ENCODE measurements around the gene NDUFA11.
A peak's percentile ranks its signal among the peaks of the same experiment; 100 is the strongest.
"Not testable (repeated sequence)": the region's sequence is repeated elsewhere in the genome, so short reads cannot be mapped to it uniquely, and the experiment has no call there.

NDUFA11 gene

DNA sequence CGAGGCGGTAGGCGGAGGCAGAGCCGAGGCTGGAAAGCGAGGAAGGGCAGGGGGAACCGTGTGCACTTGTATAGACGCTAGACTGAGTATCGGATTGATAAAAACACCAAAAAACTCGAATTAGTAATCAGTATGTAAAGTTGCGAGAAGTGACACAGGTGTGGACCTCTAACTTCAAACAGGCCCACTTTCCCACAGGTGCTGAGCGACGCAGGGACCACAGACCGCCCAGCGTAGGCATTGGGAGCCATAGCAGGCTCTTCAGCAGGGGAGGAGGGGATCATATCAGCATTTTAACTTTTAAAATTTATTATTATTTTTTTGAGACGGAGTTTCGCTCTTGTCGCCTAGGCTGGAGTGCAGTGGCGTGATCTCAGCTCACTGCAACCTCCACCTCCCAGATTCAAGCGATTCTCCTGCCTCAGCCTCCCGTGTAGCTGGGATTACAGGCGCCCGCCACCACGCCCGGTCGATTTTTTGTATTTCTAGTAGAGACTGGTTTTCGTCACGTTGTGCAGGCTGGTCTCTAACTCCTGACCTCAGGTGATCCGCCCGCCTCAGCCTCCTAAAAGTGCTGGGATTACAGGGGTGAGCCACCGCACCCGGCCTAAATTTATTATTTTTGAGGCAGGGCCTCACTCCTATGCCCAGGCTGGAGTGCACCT lies 1.7 kb upstream of the NDUFA11 start:
- no peak for DNase-seq

DNA sequence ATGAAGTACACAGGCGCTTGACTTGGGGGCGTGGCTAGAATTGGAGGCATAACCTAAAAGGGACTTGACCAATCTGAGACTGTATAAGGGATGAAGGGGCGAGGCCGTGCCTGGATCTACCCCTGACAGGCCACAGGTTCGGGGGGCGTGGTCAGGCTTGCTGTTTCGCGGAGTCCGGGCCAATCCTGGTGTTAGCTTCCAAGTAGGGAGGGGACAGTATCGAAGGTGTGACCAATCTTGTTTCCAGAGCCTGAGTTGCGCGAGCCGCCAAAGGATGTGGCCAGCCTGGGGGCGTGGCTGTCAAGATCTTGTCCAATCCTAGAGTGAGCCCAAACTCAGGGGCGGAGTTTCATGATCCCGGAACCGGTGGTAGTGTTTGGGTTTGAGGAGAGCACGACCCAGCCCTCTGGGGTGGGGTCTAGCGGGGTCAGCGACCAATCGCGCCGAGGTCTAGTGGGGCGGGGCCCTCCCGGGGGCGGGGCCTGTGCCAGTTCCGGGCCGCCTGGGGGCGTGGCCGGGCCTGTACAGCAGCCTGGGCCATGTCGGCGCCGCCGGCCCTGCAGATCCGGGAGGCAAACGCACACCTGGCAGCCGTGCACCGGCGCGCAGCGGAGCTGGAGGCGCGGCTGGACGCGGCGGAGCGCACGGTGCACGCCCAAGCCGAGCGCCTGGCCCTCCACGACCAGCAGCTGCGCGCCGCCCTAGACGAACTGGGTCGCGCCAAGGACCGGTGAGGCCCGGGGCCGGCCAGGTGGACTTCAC lies 943 bp upstream of the NDUFA11 start, which contains the start of gene VMAC:
Gene VMAC, plus strand, starts transcription at position 521 of the 762 bp plus-strand sequence. Its CDS starts 19 bp downstream, at position 540.
- peak; percentile 100 for DNase-seq

DNA sequence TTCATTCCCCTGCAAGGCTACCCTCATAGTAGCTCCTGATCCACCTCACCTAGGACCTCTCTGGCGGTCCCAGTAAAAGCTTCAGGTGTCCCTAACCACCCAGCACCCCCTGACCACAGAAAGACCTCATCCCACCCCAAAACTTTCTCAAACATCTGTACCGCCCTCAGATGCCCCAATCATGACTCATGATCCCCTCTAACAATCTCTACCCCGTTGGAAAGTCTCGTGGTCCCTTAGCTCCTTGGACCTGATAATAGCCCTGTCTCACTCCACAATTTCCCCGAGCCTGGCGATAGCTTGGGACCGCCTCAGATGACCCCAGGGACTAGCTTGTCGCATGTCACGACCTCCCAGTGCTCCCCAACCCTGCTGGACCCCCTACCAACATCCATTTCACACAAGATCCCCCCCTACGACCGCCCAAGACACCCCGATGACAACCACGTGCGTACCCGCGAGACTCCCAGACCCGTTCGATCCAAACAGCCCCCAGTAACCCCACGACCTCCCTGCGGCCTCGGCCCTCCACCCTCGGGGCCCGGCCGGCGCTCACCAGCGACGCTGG lies 450 bp downstream of the NDUFA11 start:
- no peak for DNase-seq

DNA sequence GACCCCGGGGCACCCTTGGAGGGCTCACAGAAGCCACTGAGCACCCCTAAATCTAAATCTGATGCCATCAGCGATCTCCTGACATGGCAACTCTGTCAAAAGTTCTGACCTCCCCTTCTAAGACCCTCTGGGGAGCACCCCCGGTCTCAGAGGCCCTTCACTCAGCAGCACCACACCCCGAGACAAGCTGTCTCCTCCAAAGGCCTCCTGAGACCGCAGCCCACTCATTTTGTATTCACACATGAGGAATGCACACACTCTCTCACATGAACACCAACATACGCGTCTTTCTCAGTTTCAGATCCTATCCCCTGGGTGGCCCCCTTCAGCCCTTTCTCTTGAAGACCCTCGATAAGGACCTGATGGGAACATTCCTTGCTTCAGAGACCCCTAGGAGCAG lies 2.6 kb downstream of the NDUFA11 start:
- no peak for DNase-seq

DNA sequence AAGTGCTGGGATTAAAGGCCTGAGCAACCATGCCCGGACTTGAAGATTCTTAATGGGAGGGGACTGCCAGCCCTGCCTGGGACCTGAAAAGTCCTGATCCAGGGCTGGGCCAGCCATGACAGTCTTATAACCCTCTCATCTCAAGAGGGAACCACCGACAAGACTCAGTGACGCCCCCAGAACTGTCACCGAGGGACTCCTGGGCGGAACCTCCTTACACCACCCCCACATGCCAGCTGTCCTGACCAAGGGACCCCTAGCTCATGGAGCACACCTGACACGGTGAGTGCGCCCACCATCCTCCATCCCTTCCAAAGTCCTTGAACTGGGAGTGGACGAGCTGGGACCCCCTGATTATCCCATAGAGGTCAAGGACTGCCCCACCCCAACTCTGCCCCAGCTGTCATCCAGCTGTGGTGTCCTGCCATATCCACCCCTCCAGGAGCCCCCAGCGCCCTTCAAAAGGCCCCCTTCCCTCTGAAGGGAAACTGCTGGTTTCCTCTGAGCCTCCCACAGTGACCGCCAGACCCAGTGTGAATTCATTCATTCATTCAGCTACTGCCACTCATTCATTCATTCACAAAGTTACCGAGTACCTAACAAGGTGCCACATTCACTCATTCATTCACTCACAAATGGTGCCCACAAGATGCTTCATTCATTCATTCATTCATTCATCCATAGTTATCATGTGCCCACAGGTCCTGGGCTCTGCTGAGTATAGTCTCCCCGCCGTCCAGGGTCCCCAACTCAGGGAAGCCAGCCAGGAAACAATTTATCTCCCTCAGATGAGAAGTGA lies 3.7 kb downstream of the NDUFA11 start:
- no peak for DNase-seq

DNA sequence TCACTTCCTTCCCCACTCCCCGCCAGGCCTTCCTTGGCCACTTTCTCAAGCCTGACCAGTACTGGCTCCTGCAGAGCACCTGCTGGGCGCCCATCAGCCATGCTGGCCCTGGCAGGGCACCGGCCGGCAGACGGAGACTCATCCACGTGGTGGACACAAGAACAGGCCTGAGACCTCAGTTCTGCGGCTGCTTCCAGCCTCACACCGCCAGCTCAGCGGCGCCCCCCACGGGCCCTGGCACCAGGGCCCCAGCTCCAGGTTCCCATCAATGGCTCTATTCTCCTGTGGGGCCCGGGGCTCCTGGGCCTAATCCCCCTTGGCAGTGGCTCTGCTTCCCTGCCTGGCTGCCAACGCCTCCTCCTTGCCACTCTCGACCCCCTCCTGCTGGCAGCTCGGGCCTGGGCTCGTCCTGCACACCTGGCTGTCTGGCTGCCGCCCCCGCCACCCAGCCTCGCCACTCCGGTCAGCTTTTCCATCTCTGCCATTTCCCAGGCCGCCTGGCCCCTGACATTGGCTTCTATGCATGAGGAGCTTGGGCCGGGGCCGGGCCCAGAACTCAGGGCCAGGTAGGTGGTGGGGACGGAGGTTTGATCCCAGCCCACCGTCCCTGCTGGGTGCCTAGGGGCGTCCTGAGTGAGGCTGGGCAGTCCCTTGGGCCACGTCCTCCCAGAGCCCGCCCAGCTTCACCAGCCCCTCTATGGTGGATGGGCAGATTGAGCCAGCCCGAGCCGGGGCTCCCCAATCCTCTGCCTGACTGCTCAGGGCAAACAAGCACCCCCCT lies 6.2 kb downstream of the NDUFA11 start:
- DNase-seq = no peak

DNA sequence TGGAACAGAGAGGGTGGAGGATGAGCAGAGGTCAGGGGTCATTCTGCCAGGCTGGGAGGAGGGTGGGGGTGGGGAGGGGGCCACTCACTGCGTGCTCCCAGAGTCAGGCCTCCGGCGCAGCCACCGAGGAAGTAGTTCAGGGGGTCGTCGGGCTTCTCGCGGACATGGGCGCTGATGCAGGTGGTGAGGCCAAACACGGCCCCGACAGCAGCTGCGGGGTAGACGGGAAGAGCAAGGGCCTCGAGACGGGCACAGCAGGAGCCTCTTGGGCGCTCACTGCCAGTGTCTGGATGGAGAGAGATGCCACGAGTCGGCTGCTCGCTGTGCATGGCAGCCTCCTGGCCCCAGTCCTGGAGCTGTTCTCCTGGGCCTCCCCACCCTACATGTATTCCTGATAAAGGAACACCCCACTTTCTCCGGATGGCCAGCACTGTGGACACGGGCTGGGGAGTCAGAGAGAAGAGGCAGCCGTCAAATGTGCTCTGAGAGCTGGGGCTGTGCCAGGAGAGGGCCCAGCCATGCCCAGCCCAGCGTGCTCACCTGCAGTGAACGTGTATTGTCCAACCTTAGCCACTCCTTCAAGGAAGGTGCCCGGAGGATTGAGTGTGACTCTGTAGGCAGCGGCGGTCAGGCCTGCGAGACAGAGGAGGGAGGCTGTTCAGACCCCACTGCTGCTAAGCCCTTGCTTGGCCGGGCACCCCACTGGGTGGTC lies 7.1 kb downstream of the NDUFA11 start:
- no peak for DNase-seq

DNA sequence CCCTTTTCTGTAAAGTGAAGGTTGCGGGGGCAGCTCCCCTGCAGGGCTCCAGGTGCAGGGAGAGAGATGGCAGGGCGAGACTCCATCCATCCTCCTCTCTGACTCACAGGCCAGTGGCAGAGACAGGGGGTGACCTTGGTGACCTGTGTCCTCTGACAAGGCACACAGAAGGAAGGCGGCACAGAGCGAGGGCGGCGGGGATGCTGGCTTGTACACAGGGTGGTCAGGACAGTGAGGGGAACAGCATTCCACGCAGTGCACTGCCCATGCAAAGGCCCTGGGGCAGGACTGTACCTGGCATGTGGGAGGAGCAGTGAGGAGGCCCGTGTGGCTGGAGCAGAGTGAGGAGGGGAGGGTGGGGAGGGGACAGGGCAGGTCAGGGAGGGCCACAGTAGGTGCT lies 7.7 kb downstream of the NDUFA11 start:
- DNase-seq = no peak

DNA sequence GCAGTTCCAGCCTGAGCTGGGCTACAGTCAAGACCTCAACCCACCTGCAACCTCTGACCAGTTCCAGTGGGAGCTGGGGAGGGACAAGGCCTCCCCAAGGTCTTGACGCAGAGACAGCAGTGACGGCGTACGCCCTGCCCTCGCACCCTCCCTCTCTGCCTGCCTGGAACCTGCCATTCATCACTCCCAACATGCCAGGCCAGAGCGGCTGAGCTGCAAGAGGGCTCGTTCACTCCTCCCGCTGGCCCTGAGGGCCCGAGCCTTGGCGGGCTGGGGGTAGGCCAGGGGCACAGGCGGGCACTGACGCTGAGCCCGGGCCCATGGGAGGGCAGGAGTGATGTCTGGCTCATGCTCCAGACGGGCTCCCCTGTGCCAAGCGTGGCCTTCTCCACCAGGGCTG lies 8.2 kb downstream of the NDUFA11 start:
- no peak for DNase-seq

DNA sequence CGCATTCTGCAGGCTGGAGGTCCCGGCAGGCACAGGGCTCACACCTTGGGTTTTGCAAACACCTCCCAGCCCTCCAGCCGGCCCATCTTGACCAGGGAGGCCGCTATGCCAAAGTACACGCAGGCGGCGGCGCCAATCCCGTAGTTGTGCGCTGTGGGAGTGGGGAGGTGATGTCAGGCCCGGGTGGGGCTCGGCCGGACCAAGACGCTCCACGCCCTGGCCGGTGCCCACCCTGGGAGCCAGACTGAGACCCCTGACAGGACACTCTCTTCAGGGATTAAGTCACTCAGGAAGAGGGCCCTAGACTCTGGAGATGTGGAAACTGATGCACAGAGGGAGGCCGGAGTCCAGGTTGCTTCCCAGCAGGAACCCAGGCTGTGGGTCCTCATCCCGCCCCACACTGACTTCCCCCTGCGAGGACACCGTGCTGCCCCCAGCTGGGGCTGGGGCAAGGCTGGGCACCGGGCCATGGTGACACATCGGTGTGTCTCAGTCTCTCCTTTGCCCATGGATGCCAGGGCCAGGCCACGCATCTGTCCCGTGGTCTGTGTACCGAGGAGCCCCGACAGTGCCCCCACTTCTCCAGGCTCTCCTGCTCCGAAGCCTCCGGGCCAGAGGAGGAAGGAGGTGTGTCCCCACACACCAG lies 8.8 kb downstream of the NDUFA11 start:
- no peak for DNase-seq

DNA sequence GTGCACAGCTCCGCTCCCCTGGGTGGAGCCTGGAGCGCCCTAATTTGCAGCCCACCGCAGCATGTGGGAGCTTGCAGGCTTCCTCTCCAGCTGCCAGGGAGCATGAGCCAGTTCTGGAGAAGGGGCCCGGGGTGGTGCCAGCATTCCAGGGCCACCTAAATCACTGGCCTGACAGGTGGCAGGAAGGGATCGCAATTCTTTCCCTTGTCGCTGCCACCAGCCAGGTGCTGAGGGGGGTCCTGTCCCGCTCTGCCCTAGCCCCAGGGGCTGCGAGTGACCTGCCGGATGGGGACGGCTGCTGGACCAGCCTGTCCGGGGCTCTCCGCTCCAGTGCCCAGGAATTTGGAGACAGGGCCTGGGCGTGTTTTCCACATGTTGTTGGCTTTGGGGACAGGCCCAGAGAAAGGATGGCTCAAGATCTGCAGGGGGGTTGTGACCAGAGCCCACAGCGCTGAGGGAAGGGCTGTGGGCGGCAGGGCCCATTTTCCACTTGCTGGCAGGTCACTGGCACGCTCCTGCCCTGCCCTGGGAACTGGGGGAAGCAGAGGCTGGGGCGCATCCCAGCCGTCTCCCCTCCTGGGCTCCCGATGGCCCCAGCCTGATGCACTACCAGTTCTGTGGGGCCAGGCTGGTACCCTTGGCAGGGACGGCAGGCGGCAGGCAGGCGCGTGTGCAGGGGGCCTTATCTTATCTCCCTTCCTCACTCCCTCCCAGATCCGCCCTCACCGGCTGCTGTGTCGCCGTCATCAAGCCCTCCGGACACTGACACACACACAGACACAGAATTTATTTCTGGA lies 9.5 kb downstream of the NDUFA11 start:
- no peak for DNase-seq

DNA sequence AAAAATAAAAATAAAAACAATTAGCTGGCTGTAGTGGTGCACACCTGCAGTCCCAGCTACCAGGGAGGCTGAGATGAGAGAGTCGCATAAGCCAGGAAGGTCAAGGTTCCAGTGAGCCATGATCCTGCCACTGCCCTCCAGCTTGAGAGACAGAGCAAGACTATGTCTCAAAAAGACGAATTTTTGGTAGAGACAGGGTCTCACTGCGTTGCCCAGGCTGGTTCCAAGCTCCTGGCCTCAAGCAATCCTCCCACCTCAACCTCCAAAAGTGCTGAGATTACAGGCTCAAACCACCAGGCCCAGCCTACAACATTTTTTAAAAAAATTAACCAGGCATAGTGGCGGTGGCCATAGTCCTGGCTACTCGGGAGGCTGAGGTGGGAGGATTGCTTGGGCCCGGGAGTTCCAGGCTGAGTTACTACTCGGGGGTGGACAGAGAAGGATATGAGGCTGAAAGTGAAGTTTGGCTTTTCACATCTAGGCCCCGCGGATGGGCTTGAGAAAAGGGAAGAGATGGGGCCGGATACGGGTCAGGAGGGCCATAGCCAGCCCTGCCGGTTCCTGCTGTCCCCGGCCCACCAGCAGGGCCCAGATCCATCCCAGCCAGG lies 10.2 kb downstream of the NDUFA11 start:
- no peak for DNase-seq

DNA sequence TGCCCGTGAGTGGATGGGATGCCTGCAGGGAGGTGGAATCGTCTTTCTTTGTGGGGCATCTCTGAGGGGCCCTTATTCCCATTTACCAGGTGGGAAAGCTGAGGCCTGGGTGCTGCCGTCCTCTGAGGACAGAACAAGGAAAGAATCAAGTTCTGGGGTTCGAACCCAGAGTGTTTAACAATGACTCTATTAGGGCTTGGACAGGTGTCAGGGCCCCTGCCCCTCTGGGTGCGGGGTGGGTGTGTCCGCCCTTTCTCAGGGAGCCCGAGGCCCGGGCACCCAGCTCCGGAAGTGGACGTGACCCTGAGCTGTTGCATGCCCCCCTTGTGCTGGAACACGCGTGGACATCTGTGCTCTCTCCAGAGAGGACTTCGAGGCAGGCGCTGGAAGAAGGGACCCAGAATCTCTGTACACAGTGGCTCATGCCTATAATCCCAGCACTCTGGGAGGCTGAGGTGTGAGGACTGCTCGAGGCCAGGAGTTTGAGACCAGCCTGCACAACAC lies 10.8 kb downstream of the NDUFA11 start:
- no peak for DNase-seq

DNA sequence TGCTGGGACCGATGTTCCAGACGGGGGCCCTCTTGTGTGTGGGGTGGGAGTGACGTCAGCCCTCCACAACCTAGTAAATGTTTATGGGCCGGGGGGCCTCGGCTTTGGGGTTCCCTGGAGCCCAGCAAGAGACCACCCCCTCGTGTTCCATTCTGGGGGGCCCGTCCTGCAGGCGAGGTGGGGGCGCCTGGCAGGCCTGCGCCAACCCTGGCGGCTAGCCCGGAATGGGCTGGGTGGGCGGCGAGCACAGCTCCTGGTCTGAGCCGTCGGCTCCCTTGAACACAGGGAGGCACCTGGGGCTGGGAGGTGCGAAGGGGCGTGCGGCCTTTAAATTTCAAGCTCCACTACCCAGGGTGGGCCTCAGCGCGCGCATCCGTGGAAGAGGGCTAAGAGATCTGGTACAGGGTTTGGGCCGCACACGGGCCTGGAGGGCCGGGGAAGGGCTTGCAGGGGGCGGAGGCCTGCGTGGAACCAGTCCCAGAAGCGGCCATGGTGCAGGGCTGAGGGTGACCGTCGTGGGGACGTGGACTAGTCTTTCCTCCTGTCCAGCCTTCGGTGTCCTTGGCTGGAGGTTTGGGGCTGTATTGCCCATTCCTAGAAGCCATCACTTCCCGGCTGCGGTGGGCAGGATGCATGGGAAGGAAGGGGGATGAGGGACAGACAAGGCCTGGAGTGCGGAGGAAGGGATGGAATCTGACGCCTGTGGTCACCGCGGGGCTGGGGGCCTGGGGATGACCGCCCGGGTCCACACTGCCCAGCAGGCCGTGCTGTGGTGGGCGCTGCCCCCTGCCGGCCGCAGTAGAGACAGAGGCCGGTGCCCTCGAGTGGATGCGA lies 11.4 kb downstream of the NDUFA11 start:
- DNase-seq = no peak

DNA sequence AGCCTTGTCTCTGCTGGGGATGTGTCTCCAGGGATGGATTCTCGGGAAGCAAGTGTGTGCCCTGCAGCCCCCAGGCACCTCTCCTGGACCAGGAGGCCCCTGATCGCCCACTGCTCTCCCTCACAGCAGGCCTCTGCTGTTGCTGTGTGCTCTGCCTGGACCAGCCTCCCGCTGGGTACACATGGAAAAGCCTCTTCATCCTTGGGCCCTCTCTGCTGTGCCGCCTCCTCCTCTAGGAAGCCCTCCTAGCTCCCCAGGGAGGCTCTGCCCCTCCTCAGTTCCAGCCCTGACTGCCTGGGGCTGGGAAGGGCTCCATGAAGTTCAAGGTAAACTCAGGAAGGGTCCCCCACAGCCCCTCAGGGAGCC lies 12.0 kb downstream of the NDUFA11 start:
- DNase-seq = no peak

DNA sequence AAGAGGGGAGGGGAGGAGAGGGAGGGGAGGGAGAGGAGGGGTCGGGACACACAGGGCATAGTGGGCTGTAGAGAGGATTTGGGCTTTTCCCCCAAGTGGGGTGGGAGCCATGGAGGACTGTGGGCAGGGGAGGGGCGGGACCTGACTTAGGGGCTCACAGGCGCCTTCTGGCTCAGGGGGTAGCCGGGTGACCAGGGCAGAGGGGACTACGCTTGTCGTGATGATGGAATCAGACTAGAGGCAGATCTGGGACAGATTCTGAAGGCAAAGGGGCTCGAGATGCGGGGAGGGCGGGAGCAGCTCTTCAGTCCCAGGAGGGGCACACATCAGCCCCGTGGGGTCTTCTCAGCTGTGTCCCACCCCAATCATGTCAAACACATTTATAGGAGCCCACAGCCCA lies 13.5 kb downstream of the NDUFA11 start:
- no peak for DNase-seq

DNA sequence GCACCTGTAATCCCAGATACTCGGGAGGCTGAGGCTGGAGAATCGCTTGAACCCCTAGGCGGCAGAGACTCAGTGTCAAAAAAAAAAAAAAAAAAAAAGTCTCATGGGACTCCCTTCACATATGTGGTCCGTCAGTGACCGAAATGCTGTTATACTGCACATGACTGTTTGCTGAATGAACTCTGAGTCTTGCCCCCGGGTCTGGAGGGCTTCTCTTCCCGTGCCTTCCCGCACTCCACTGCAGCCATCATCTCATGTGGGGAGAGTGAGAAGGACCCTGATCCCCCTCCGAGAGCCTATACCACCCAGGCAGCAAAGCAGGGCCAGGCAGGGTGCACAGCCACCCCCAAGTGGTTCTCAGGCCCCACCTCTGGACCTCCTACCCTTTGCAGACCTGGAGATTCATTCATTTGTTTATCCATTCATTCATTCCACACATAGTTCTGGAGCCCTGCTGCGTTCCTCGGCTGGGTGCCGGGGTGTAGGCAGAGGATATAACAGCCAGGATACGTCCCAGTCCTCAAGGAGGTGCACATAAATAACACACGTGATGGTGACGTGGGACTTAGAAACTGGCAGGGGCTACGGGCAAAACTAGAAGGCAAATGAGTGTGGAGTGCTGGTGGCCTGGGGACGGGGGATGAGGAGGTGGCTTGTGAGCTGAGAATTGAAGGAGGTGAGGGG lies 14.2 kb downstream of the NDUFA11 start:
- no peak for DNase-seq

DNA sequence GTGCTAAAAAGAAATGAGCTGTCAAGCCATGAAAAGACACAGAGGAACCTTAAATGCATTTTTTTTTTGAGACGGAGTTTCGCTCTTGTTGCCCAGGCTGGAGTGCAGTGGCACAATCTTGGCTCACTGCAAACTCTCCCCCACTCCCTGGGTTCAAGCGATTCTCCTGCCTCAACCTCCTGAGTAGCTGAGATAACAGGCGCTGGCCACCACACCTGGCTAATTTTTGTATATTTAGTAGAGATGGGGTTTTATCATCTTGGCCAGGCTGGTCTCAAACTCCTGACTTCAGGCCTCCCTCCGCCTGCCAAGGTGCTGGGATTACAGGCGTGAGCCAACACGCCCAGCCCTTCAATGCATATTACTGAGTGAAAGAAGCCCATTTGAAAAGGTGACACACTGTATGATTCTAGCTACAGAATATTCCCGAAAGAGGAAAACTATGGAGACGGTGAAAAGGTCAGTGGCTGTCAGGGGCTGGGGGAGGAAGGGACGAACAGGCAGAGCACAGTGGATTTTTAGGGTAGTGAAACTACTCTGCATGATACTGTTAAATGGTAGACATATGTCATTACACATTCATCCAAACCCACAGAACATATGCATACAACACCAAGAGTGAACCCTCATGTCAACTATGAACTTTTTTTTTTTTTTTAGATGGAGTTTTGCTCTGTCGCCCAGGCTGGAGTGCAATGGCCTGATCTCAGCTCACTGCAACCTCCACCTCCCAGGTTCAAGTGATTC lies 19.4 kb downstream of the NDUFA11 start:
- not testable (repeated sequence) for DNase-seq
